Hematopoietic multipotent progenitor cell (in vitro differentiated cells): ENCODE measurements around the gene MRPL38. TPM values are rescaled to one million over a fixed set of nuclear protein-coding genes. Genes with fewer than 3 reads are reported as not detected.

Experiments
- DNase-seq, 3 donors: peaks; one replicate each; pipeline ENCODE4 v3.0.0-alpha.2; 2011 to 2015; ENCODE audit warnings: low read depth in 2 of 3, low spot score in 2 of 3
- total RNA-seq: library from RNA; depleted of rRNA; stranded (reverse); fragments of >200 nt; gene quantifications from one replicate; pipeline ENCODE4 v1.2.3, GENCODE V29; 2012

Gene MRPL38
- total RNA-seq, 1 donor: 48.7 TPM

DNA sequence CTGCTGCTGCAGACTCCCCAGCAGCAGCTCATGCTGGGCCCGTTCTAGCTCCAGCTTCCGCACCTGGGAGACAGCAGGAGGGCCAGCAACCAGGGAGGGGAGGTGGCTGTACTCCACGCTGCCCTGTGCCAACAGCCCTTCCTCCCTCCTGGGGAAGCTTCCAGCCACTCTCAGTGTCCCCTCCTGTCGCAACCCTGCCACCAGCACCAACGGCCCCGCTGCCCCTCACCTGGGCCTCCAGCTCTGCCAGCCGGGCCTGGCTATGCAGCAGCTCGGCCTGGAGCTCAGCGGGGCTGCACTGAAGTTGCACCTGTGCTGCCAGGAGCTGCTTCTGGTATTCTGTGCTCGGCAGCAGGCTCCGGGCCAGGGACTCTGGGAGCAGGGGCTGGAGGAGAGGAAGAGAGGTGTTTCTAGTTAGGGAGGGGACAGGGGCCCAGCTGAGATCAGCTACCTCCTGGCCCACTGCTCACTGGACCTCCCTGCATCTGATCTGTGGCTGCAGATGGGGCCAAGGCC lies 15.4 kb upstream of the MRPL38 start:
- no peak for DNase-seq

DNA sequence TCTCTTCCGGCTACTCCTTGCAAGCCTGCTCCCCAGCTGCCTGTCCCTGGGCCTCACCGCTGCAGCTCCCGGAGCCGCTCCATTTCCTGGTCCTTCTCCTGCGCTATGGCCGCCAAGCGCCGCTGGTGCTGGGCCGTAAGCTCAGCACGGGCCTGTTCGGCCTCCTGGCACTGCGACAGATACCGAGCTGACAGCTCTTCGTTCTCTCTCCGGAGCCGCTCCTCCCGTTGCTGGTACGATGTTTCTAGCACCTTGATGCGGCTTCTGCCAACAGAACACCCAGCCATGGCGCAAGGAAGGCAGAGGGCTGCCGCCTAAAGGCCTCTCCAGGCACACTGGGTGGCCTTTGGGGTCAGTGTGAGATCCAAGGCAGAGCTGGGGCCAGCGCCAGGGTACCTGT lies 14.9 kb upstream of the MRPL38 start:
- DNase-seq: no peak

DNA sequence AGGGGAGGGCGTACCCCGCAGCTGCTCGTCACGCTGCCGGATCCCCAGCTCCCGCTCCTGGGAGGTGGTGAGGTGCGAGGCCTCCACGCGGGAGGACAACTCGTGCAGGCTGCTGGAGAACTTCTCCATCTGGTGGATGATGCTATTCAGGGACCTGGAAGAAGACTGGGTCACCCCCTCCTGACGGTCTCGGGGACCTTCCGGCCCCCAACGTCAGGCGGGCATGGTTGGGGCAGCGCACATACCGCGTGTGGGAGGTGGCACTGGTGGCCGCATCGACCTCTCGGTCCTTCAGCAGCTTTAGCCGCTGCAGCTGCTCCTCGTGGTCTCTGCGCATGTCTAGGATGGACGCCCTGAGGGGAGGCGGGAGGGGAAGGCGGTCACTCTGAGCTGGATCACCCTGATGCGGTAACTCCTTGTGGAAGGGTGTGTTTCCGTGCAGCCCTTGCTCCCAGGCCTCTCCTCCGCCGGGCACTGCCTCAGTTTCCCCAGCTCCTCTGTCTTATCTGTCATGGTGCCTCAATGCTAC lies 13.3 kb upstream of the MRPL38 start:
- DNase-seq: no peak

DNA sequence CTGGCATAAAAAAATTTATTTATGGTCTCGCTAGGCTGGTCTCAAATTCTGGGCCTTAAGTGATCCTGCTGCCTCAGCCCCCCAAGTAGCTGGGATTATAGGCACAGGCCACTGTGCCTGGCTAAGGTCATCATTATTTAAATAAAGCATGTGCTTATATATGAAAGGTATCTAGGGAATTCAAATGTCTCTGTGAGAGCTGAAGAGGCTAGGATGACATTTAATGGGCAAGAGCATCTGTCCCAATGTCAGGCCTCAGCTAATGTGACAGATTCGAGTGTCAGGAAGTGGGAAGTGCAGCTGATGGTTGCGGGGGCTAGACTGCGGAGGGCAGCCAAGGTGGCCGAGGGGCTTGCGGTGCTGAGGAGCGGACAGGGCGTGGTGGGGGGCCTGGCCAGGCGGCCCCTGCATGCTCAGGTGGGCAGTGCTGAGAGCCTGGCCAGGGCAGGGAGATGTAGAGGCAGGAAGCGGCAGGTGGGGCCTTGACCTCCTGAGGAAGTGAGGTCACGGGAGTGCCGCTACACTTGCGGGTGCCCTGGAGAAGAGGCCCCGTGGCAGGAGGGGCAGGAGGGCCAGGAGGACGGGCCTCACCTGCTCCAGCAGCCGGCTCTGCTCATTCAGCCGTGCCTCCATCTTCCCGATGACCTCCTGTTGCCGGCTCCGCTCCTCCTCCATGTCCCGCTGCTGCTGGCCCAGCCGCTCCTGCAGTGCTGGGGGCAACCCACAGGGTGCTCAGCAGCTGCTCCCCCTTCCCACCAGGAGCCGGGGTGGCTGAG lies 12.6 kb upstream of the MRPL38 start:
- no peak for DNase-seq

- DNase-seq: no peak
Measured at GRCh38 chr17:75915268-75915667, 10.6 kb upstream of the MRPL38 start.

DNA sequence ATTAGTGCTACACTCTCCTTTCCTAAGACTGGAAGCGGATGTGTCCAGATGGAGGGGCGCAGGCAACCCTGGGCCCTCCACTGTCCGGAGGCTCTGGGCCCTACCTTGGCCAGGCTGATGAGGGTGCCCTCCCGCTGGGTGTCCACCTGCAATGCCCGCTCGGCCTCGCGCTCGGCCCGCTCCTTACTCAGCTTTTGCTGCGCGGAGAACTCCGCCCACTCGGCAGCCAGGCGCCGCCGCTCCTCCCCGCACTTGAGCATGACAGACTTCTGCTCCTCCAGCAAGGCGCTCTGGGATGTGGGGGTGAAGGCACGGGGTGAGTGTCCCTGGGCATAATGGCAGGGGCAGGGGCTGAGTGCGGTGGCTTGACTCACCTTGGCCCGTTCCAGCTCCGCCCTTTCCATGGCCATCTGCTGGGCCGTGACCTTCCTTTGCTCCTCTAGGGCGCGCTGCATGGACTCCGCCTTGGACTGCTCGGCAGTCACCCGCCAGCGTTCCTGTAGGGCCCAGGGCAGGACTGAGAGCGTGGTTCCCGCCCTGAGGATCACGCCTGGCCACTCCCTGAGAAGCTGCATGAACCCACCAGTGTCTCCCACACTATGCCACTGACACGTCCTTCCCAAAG lies 10.1 kb upstream of the MRPL38 start:
- no peak for DNase-seq

- no peak for DNase-seq
Measured at GRCh38 chr17:75913537-75914210, 9.0 kb upstream of the MRPL38 start.

- DNase-seq: no peak
Measured at GRCh38 chr17:75910699-75911098, 6.0 kb upstream of the MRPL38 start.

GRCh38 chr17:75909812-75910274 lies 5.2 kb upstream of the MRPL38 start:
- peak in 1 of 3 donors; percentile 28 for DNase-seq

GRCh38 chr17:75909051-75909811 lies 4.5 kb upstream of the MRPL38 start:
- no peak for DNase-seq

GRCh38 chr17:75908201-75908600 lies 3.5 kb upstream of the MRPL38 start:
- no peak for DNase-seq

DNA sequence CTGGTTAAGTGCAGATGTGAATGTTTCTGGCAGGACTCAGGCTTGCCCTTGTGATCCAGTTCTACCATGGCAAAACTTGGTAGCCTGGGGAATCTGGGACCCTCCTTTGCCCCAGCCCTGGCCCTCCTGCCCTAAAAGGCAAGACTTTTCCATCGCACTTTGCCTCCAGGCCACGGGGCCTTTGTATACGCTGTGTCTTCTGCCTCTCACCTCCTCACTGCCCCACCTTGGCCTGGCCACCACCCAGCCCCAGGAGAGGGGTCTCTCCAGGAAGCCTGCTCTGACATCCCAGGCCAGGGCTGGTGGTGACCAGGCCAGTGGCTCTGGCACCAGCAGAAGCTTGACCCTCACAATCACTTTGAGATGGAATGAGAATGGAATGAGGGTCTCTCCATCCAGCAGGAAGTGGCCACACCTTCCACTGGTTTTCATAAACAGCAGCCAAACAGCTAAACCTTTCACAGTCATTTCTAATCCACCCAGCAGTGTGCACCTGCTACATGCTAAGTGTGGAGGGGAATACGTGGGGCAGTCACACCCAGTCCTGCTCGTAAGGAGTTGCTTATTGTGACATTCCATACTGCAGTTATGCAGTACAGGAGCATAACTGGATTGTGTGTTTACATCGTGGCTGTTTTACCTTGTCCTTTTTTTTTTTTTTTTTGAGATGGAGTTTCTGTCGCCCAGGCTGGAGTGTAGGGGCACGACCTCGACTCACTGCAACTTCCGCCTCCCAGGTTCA lies 1.6 kb upstream of the MRPL38 start:
- no peak for DNase-seq

DNA sequence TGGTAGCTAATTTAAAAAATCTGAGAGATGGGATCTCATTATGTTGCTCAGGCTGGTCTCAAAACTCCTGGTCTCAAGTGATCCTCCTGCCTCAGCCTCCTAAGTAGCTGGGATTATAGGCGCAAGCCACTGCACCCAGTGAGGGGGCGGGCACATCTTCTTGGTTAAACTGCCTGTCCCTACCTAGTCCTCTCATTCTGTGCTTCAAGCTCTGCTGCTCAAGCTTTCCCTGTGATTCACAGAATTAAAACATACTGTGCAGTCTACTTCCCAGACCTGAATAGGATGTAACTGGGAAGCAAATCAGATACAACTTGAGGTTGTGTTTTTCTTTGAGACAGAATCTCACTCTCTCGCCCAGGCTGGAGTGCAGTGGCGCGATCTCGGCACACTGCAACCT lies 2.3 kb downstream of the MRPL38 start:
- DNase-seq: no peak

DNA sequence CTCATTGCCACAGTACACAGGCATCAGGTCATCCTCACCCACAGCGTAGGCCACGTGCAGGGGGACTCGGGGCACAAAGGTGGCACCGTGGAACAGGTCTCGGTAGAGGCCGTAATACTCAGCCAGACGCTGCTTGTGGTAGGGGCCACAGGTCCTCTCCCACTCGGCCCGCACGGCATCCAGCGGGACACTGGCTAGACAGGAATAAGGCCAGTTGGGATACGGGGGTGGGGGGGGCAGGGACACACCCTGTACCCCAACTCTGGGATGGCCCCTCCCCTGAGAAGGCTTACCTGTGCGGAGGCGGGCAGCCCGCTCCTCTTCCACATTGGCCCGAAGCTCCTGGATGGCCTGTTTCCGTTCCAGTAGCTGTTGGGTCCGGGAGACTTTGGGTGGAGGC lies 3.0 kb downstream of the MRPL38 start:
- no peak for DNase-seq

- DNase-seq: no peak
Measured at GRCh38 chr17:75900691-75901533, 3.8 kb downstream of the MRPL38 start.

GRCh38 chr17:75899767-75900468 lies 4.8 kb downstream of the MRPL38 start:
- DNase-seq: no peak

- DNase-seq: no peak
Measured at GRCh38 chr17:75899353-75899752, 5.3 kb downstream of the MRPL38 start.

- DNase-seq: no peak
Measured at GRCh38 chr17:75898791-75899190, 5.9 kb downstream of the MRPL38 start.
